Tibial nerve (tissue), 4 donors: ENCODE data around the gene ATP7B.

Experiments used
- CTCF ChIP-seq, 5 experiments: fragments of 200-600 bp in 3 of 5; fragments of 450-650 bp in 2 of 5; sonication (generic) in 3 of 5; IDR thresholded peaks; one replicate each; pipeline ENCODE4 v1.5.1; 2016 to 2019; ENCODE audit warnings: antibody characterized with exemption in 5 of 5, mild to moderate bottlenecking in 3 of 5, moderate library complexity in 2 of 5
- EP300 ChIP-seq, 2 donors: sonication (generic); formaldehyde crosslinking; IDR thresholded peaks; one replicate each; pipeline ENCODE4 v1.6.1; 2017; ENCODE audit warnings: antibody characterized with exemption in 2 of 2, mild to moderate bottlenecking in 1 of 2

- TF ChIP-seq CTCF (IDR thresholded peaks at IDR 0.05) (no peak), EP300 (IDR thresholded peaks at IDR 0.05) (no peak)
These were observed 51.5 kb downstream of the ATP7B start for GRCh38 chr13:51959773-51960172.
